GM12873 (cell line): ENCODE data around the gene BIRC7.

ENCODE experiments used
- CTCF ChIP-seq: IDR thresholded peaks from 2 replicates; pipeline ENCODE4 v1.5.1; 2012; ENCODE audit warnings: low read depth, mild to moderate bottlenecking, moderate library complexity, low read length, control low read depth; ENCODE audit not compliant: insufficient read depth; ENCODE audit errors: missing control alignments

Gene BIRC7

DNA sequence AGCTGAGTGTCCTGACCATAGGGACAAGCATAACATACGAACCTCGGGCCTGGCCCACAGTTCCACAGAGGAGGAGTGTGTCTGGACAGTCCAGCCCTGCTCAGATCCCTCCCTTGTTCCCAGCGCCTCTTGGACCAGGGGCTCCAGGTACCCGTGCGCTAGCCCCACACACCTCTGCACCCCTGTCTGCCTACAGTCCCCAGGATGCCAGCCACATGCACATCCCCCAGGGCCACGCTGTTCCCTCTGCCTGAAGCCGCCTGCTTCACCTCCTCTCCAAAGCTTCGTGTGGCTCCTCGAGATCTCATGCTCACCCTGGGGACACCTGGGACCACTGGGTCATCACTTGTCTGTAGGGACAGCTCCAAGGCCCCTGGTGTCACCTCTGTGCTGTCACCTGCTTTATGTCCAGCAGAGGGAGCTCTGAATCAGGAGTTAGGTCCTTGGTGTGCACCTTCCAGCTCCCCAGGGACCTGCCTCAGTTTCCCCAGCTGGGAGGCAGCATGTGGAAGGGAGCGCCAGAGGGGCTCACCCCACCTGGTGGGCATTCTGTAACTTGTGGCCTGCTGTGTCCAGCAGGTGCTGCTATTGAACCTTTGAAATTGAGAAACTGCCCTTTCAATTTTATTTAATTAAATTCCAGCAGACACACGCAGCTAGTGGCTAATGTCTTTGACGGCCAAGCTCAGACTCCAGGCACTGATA, 12.4 kb upstream of the BIRC7 start:
- TF ChIP-seq CTCF, result peak; percentile 86

GRCh38 chr20:63223826-63224207, 11.9 kb upstream of the BIRC7 start:
- no peak for TF ChIP-seq CTCF

DNA sequence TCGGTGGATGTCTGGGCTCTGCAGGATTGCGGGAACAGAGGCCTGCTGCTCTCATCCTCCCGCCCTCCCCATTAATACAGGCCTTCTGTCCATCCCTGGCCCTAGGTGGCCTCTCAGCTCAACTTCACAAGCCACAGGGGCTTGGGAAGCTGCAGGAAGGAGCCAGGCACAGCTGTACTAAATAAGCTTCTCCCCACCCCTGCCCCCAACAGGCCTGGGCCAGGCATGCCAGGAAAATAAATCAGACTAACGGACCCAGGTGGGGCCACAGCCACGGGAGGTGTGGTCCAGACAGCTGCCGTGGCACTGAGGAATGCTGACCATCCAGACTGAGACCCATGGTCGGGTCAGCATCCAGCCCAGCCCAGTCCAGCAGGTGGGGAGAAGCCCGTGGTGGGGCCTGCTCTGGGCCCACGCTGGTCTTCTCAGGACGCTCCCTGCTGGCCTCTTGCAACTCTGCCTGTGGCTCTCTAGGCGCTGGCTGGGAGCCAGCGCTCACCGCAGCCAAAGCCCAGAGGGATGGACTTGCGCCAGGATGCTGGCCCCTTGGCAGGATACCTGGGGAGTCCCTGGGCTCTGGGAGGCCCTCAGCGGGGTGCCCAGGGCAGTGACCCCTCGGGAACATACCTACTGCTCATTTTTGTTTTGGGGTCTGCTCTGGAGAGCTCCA, 11.2 kb upstream of the BIRC7 start:
- TF ChIP-seq CTCF, result no peak

- TF ChIP-seq CTCF, result no peak
Measured at GRCh38 chr20:63225082-63225454, 10.6 kb upstream of the BIRC7 start.

GRCh38 chr20:63226042-63226943, 9.4 kb upstream of the BIRC7 start:
- TF ChIP-seq CTCF, result no peak

DNA sequence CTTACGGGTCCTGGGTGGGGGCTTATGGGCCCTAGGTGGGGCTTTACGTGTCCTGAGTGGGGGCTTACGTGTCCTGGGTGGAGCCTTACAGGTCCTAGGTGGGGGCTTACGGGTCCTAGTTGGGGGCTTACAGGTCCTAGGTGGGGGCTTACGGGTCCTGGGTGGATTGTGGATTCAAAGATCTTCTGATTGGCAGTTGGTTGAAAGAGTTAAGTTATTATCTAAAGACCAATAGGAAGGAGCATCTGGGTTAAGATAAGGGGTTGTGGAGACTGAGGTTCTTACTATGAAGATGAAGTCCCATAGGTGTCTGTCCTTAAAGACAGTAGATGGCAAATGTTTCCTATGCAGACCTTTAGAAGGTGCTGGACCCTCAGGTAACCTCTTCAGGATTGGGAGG, 8.4 kb upstream of the BIRC7 start:
- TF ChIP-seq CTCF, result no peak

DNA sequence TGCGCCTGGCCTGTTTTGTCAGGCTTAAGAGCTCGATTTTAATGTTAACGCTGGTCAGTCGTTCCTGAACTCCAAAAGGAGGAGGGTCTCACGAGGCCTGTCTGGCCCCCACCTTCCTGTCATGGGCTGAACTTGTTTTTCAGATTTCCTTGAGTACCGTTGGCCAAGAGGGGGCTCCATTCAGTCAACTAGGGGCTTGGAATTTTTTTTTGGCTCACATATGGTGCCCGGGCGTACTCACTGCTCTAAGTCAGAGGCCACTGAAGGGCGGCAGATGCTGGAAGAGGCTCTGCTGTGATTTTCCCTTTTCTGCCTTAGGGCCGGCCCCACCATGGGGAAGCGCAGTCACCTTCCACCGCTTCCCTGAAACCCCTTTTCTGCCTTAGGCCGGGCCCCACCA, 6.9 kb upstream of the BIRC7 start:
- no peak for TF ChIP-seq CTCF
